ENCODE data around the gene STK11. TPM values are rescaled to one million over a fixed set of nuclear protein-coding genes. Genes with fewer than 3 reads are reported as not detected.

The STK11 gene
- polyA plus RNA-seq, 1 donor from 2014 or later: 14.9 TPM

DNA sequence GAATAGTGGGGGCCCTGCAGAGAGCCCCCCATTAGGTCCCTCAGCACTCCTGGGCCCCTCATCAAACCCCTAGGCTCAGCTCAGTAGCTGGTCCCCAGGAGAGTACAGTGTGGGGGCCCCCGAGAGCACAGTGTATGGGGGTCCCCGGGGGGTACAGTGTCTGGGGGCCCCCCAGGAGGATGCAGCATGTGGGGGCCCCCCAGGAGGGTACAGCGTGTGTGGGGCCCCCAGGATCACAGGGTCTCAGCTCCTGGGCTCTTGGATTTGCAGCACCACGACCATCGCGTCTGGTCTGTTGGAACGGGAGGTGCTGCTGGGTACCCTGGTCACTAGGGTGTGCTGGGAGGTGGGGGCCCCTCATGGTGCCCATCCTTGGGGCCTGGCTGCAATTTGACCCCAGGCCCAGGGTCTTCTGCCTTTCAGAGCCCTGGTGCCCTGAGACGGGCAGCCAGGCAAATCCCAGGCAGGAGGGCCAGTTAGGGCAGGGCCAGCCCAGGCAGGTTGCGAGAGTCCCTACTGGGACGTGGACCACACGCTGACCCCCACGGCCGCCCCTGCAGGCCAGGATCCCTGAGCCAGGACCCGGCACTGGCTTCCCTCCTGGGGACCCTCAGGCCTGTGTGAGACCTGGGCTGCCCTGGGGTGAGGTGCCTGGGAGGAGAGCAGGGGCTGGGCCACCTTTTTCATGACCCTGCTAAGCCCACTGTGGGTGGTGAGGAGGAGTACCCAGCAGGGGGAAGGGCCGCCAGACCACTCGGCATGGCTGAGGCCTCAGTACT is 18.7 kb downstream of the STK11 start:
- H3K27ac Mint-ChIP-seq: no peak overlapping the region
- no peak overlapping the region for H3K4me3 Mint-ChIP-seq
- no peaks in the 10 kb centered on the region for H3K9me3 Mint-ChIP-seq
- no peaks in the 10 kb centered on the region for H3K36me3 Mint-ChIP-seq
- H3K27me3 Mint-ChIP-seq: no peaks in the 10 kb centered on the region
- peaks cover 0 to 1% (median 0%) of the 10 kb centered on the region in 3 donors for H3K4me1 Mint-ChIP-seq

DNA sequence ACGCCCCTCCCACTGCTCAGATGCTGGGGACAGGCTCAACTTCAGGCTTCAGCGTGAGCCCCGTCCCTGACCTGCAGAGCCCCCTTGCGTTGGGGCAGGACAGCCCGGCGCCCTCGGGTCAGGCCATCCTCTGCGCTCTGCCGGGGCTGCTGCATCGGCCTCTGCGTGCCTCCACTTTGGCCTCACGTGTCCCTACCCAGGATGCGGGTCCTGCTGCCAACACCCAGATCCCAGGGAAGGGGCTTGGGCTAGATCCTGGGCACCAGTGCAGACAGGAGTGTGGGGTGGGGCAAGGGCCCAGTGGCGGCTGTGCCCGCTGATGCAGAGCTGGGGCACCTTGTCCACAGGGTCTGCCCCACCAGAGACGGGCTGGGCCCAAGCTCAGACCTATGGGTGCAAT is 19.3 kb downstream of the STK11 start:
- Mint-ChIP-seq H3K27me3 (no peaks in the 10 kb centered on the region), H3K4me1 (peaks cover 0 to 1% (median 0%) of the 10 kb centered on the region in 3 donors), H3K4me3 (no peak overlapping the region), H3K27ac (no peak overlapping the region), H3K9me3 (no peaks in the 10 kb centered on the region), H3K36me3 (no peaks in the 10 kb centered on the region)

DNA sequence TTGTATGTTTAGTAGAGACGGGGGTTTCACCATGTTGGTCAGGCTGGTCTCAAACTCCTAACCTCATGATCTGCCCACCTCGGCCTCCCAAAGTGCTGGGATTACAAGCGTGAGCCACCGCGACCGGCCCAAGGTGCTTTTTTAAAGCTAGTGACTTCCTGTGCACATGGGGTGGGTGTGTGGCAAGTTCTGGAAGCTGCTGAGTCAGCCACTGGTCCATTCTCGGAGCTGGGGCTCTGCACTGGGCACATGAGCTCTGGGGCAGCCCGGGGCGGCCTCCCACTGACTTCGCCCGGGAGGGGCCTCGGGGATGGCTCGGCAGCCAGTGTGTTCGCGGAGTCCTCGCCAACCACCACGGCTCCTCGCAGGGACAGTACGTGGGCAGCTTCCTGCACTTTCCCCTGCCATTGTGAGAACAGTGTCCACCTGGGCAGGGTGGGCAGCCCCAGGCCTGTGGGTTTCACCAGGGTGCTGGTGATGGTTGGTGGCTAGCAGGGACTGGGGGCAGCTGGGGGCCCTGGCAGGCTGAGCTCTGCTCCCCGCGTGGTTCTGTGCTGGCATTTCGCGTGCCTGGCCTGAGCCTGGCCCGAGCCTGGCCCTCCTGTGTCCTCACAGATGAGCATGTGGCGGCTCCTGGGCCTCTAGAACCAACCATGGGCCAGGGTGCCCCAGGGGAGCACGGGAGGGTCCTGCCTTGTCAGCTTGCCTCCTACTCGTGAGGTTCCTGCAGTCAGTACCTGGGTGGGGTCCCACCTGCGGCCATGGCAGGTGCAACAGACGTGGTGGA is 20.1 kb downstream of the STK11 start:
- Mint-ChIP-seq H3K27me3 (no peaks in the 10 kb centered on the region), H3K9me3 (no peaks in the 10 kb centered on the region), H3K4me1 (peaks cover 0 to 1% (median 0%) of the 10 kb centered on the region in 3 donors), H3K27ac (no peak overlapping the region), H3K4me3 (no peak overlapping the region), H3K36me3 (no peaks in the 10 kb centered on the region)

DNA sequence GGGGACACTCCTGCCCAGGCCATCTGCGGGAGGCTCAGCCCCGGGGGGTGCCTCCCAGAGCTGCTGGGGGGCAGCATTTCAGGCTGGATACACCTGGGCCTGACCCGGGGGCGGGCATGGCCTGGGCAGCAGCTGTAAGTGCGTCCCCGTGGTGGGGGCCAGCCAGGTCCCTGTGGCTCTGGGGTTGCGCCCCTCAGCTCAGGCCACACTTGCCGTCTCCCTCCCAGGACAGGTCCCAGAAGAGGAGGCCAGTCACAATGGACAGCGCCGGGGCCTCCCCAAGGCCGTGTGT is 20.6 kb downstream of the STK11 start:
- no peaks in the 10 kb centered on the region for H3K27me3 Mint-ChIP-seq
- H3K9me3 Mint-ChIP-seq: no peaks in the 10 kb centered on the region
- no peak overlapping the region for H3K4me3 Mint-ChIP-seq
- no peaks in the 10 kb centered on the region for H3K36me3 Mint-ChIP-seq
- peaks cover 0 to 1% (median 0%) of the 10 kb centered on the region in 3 donors for H3K4me1 Mint-ChIP-seq
- no peak overlapping the region for H3K27ac Mint-ChIP-seq

DNA sequence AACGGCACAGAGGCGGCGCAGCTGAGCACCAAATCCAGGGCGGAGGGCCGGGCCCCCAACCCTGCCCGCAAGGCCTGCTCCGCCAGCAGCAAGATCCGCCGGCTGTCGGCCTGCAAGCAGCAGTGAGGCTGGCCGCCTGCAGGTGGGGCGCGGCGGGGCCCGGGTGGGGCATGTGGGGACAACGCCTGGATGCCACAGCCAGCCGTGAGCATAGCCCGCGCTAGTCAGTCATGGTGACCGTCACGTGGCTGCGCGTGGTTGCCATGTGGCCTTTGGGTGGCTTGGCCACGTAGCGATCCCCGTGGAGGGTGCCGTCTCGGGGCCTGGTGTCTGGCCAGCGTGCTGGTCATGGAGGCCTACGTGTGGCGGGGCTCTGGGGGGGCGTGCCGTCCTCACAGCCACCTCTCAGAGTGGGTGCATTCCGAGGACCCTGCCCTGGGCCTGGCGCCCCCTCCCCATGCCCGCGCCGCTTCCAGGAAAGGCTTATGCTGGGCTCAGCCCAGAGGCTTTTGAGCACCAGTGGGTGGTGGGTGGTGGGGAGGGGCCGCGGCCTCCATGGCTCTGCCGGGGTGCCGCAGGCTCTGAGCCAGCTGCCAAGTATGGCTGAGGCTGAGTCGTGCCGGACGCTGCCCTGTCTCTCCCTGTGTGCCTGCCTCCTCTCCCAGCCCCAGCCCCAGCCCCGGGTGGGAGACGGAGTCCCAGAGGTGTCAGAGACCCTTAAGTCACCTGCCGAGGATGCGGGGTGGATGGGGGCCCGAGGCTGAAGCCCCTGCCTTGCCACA is 21.1 kb downstream of the STK11 start:
- Mint-ChIP-seq H3K9me3 (no peaks in the 10 kb centered on the region), H3K27me3 (no peaks in the 10 kb centered on the region), H3K4me3 (no peak overlapping the region), H3K4me1 (peaks cover 0 to 1% (median 0%) of the 10 kb centered on the region in 3 donors), H3K36me3 (no peaks in the 10 kb centered on the region), H3K27ac (no peak overlapping the region)

DNA sequence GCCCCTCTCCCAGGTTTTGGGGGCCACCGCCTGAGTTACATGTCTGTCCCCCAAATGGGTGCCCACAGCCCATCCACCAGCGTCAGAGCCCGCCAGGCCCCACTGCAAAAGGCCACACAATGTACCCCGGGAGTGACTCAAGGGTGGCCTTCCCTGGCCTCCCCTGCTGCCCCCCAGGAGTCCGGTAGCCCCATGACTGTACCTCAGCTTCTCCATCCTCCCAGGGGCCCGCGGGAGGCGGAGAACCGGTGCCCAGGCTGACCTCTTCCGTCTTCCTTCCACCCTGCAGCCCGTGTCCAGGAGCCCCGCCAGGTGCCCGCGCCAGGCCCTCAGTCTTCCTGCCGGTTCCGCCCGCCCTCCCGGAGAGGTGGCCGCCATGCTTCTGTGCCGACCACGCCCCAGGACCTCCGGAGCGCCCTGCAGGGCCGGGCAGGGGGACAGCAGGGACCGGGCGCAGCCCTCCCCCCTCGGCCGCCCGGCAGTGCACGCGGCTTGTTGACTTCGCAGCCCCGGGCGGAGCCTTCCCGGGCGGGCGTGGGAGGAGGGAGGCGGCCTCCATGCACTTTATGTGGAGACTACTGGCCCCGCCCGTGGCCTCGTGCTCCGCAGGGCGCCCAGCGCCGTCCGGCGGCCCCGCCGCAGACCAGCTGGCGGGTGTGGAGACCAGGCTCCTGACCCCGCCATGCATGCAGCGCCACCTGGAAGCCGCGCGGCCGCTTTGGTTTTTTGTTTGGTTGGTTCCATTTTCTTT is 21.9 kb downstream of the STK11 start:
- Mint-ChIP-seq H3K36me3 (no peaks in the 10 kb centered on the region), H3K27ac (no peak overlapping the region), H3K9me3 (no peaks in the 10 kb centered on the region), H3K27me3 (no peaks in the 10 kb centered on the region), H3K4me3 (no peak overlapping the region), H3K4me1 (peaks cover 0 to 1% (median 0%) of the 10 kb centered on the region in 3 donors)

DNA sequence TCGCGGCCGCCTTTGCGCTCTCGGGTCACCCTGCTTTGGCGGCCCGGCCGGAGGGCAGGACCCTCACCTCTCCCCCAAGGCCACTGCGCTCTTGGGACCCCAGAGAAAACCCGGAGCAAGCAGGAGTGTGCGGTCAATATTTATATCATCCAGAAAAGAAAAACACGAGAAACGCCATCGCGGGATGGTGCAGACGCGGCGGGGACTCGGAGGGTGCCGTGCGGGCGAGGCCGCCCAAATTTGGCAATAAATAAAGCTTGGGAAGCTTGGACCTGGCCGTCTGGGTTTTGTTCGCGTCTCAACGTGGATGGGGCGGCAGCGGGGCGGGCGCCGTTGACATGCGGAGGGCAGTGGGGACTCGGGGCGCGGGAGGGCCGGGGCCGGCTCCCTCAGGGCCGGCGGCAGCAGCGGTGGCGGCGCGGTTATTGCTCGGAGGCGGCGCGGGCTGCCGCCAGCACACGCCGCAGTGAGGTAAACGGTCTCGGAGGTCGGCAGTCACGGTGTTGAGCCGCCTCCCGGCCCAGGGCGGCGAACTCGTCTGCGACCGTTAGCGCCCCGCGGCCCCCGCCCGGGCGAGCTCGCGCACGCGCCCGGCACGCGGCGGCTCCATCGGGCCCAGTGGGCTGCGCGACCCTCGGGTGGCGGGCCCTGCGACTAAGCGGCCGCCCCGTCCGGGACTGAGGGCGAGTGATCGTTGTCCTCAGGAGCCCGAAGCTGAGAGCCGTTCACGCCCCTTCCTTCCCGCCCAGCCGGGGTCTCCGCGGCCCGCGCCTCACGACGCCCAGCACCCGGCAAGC is 22.8 kb downstream of the STK11 start:
- H3K27ac Mint-ChIP-seq: no peak overlapping the region
- H3K27me3 Mint-ChIP-seq: no peaks in the 10 kb centered on the region
- no peaks in the 10 kb centered on the region for H3K4me1 Mint-ChIP-seq
- no peaks in the 10 kb centered on the region for H3K36me3 Mint-ChIP-seq
- no peak overlapping the region for H3K4me3 Mint-ChIP-seq
- H3K9me3 Mint-ChIP-seq: no peaks in the 10 kb centered on the region

DNA sequence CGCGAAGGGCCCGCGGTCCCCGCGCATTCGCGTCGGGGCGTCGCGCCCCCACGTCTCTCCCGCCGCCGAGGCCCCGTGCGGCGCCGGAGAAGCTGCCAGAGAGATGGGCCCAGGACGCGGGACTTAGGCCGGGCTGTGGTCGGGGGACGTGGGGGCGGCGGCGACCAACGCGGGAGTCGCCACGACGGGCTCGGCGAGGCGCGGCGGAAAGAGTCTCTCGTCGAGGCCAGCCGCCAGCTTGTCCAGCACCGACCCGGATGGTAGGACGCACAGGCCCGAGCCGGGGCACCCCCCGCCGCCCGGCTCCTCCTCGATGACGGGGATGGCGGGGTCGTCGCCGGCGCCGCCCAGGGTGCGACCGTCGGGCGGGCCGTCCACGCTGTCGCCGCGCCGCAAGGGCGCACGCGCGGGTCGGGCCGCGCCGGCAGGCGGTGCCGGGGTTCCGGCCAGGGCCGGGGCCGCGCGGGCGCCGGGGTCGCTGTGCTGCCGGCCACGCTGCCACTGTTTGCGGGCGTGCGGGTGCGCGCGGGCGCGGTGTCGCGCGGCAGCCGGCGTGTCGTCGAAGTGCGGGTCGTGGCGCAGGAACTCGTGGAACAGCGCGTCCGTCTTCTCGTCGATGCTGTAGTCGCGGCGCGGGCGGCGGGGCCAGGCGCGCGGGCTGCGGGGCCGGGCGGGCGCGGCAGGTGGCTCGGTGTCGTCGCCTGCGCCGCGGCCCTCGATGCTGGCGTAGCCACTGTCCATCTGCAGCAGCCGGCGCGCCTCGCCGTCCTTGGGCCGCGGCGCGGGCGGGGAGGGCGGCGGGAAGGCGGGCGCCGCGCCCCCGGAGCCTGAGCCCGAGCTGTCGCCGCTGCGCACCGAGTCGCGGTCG is 23.7 kb downstream of the STK11 start:
- Mint-ChIP-seq H3K4me1 (no peaks in the 10 kb centered on the region), H3K27ac (no peak overlapping the region), H3K36me3 (no peaks in the 10 kb centered on the region), H3K9me3 (no peaks in the 10 kb centered on the region), H3K27me3 (no peaks in the 10 kb centered on the region), H3K4me3 (no peak overlapping the region)

DNA sequence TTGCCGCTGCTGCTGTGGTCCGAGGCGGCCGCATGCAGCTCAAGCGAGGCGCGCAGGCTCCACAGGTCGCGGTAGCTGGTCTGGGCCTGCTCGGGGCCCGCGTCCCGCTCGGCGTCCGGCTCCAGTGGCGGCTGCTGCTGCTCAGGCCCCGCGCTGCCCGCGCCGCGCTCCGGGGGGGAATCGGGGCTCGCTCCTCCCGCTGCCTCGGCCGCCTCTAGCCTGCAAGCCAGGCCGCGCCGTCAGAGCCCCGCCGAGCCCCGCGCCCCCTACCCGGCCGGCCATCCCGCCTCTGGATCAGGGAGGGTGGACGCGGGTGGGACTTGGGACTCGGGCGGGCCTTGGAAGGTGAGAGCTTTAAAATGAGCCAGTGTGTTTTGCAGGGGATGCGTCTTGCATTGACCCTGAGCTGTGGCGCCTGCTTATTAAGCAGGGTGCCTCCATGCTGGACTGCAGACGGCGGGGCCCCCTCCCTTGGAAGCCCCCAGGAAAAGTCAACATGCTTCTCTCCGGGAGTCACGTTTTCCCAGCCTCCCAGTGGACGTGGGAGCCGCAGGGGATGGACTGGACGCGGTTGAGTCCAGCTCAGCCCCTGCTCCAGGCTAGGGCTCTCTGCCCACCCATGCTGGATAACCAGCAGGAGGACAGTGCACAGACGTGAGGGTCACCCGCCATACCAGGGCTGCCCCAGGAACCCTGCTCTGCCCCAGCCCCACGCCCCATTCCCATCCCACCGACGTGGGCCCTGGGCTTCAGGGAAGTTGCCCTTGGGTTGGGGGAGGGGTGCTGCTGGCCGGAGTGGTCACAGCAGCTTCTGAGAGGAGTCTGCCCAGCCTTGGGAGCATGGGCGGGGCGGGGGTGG is 24.6 kb downstream of the STK11 start:
- no peaks in the 10 kb centered on the region for H3K36me3 Mint-ChIP-seq
- H3K9me3 Mint-ChIP-seq: no peaks in the 10 kb centered on the region
- no peaks in the 10 kb centered on the region for H3K27me3 Mint-ChIP-seq
- no peaks in the 10 kb centered on the region for H3K4me1 Mint-ChIP-seq
- no peak overlapping the region for H3K27ac Mint-ChIP-seq
- no peak overlapping the region for H3K4me3 Mint-ChIP-seq

DNA sequence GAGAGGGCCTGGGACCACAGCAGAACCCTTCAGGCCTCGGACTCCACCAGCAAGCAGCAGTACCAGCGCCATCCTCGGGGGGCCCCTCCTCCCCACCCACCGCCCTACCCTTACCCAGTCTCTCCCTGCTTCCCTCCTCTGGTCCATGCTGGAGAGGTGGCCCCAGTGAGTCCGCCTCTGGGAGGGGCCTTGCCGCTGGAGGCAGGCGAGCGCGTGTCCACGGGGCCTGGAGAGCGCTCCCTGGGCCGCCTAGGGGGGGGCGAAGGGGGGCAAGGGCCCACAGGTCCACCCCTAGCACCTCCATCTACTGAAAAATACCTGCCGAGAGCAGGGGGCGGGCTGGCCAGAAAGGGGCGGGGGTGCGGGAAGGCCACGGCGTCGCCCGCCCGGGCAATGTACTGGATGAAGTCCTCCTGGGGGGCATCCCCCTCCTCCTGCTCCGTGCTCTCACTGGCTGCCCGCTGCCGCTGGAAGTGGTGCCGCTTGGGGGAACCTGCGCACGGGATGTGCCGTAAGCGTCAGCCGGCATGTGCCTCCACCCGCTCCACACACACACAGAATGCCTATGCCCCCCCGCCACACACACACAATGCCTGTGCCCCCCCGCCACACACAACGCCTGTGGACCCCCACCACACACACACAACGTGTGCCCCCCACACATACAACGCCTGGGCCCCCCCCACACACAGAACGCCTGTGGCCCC is 25.4 kb downstream of the STK11 start:
- no peaks in the 10 kb centered on the region for H3K36me3 Mint-ChIP-seq
- no peak overlapping the region for H3K27ac Mint-ChIP-seq
- H3K9me3 Mint-ChIP-seq: no peaks in the 10 kb centered on the region
- H3K4me1 Mint-ChIP-seq: no peaks in the 10 kb centered on the region
- H3K27me3 Mint-ChIP-seq: no peaks in the 10 kb centered on the region
- H3K4me3 Mint-ChIP-seq: no peak overlapping the region

DNA sequence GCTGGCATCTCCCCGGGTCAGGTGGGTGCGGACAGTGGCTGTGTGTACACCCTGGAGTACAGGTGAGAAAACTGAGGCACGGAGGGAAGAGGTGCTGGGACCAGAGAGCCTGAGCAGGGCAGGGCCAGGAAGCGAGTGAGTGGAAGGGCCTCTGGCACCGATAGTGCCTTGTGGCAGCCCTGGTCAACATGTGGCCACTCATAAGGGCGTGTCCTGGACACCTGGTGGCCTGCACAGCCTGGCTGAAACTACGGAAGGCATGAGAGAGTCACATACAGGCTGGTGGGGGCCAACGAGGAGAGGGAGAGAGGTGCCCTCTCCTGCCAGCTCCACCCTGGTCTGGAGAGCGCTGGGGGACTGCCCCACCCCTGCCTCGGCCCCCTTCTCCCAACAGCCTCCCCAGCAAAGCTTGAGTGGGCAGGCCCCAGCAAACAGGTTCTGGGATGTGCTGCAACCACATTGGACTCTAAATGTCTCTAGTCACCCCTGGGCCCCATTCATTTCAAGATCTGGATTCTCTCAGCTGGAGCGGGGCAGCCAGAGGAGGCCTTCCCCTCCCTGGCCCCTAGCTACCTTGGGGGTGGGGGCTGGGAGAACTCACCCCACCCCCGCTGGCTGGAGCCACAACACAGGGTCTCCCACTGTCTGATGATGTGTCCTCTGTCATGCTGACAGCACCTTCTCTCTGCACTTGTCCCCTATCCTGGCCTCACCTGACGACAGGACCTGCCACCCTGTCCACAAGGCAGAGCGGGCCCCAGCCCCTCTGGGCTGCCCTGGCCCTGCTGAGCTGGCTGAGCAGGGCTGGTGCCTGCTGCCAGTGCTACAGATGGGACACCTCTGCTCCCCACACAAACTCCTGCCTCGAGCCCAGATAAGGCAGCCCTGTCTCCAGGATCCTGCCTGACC is 26.4 kb downstream of the STK11 start:
- H3K4me1 Mint-ChIP-seq: no peaks in the 10 kb centered on the region
- no peaks in the 10 kb centered on the region for H3K27me3 Mint-ChIP-seq
- peak overlapping the region in 1 of 3 donors; percentile 87 for H3K27ac Mint-ChIP-seq
- H3K9me3 Mint-ChIP-seq: no peaks in the 10 kb centered on the region
- peak overlapping the region in 1 of 4 donors; percentile 78 for H3K4me3 Mint-ChIP-seq
- H3K36me3 Mint-ChIP-seq: no peaks in the 10 kb centered on the region
